ENCODE data around the gene FBL.
"Not testable (repeated sequence)": the region's sequence is repeated elsewhere in the genome, so short reads cannot be mapped to it uniquely, and the experiment has no call there.

The FBL gene

GRCh38 chr19:39876486-39876885 lies 30.3 kb upstream of the FBL start:
- DNase-seq (ENCODE audit: low read depth in 2 of 2), result not testable (repeated sequence)

GRCh38 chr19:39875401-39875864 lies 29.3 kb upstream of the FBL start:
- not testable (repeated sequence) for DNase-seq (ENCODE audit: low read depth in 2 of 2)

DNA sequence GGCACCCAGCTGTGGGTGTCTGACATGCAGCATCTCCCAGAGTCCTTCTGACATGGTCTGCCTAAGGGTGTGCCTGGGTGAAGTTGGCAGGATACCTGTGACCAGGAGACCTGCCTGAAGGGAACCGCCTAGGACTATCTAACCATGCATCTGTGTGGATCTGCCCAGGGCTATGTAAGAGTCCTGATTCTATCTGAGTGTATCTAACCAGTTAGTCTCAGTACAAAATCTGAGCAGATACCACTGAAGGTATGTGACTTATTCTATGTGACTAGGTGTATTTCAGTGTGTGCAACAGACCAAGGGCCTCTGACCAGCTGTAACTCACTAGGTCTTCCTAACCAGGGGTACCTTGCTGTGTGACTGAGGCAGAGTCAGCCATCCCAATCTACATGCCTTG lies 28.2 kb upstream of the FBL start:
- DNase-seq (ENCODE audit: low read depth in 2 of 2), result no peak

DNA sequence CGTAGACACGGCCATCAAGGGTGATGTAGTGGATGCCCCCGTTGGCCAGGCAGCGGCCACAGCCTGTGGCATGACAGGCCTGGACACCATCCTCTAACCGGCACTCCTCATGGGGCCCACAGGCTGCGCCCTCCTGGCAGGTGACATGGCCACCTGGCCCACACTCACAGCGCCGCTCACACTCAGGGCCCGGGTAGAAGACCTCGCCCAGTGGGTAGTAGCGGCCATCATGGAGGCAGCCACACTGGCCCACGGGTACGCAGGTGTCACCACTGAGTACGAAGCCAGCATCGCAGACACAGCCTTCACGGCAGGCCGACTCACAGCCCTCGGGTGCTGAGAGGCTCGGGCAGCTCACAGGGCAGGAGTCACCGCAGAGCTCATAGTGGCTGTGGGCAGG lies 27.2 kb upstream of the FBL start:
- no peak for DNase-seq (ENCODE audit: low read depth in 2 of 2)

DNA sequence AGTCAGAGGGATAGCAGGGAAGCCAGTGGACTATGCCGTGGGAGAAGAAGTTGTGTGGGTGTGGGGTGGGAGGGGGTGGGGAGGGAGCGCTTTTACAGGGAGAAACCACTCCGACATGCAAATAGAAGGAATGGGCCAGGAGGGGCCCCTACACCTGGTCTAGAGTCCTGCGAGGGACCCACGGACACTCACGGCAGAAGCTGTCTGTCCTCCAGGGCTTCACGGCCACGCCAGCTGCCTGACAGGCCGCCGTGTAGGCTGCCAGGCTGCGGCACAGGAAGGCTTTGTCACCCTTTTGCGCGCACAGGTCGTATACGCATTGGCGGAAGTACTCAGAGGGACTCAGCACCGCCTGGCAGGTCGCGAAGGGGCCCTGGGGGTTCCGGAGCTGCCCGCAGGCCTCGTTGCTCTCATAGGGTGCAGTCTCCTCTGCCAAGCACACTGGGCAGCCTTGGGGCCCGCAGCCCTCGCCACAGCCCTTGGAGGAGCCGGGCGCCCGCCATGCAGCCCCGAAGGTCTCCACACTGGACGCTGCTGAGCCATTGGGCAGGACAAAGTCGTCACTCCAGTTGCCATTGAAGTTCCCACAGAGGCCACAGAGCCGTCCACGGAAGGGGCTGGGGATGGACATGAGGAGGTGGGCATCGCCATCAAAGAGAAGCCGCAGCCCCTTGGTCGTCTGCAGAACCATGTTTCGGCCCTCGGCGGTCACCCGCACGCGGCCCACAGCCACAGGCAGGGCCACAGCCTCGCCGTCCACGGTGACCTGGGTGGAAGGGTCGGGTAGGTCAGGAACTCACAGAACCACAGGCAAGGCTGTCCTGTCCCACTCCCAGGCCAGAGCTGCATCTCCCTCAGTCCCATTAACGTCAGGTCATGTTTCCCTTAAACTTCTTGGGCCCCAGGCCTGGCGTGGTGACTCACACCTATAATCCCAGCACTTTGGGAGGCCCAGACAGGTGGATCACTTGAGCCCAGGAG lies 26.0 kb upstream of the FBL start:
- no peak for DNase-seq (ENCODE audit: low read depth in 2 of 2)

DNA sequence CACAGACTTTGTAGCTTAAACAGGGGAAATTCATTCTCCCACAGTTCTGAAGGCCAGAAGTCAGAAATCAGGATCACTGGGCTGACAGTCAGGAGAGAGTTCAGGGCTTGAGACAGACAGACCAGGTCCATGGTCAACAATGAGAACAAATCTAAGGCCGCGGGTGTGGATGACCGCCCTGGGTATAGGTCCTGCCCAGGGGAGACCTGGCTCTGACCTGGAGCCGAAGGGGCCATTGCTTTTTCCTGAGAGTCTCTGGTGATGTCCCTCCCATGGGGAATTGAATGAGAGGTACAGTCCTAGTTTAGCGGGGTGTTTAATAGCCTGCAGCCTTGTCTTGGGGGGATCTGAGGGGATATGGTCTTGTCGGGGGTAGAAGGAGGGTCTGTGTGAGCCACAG lies 25.2 kb upstream of the FBL start:
- DNase-seq (ENCODE audit: low read depth in 2 of 2), result no peak

DNA sequence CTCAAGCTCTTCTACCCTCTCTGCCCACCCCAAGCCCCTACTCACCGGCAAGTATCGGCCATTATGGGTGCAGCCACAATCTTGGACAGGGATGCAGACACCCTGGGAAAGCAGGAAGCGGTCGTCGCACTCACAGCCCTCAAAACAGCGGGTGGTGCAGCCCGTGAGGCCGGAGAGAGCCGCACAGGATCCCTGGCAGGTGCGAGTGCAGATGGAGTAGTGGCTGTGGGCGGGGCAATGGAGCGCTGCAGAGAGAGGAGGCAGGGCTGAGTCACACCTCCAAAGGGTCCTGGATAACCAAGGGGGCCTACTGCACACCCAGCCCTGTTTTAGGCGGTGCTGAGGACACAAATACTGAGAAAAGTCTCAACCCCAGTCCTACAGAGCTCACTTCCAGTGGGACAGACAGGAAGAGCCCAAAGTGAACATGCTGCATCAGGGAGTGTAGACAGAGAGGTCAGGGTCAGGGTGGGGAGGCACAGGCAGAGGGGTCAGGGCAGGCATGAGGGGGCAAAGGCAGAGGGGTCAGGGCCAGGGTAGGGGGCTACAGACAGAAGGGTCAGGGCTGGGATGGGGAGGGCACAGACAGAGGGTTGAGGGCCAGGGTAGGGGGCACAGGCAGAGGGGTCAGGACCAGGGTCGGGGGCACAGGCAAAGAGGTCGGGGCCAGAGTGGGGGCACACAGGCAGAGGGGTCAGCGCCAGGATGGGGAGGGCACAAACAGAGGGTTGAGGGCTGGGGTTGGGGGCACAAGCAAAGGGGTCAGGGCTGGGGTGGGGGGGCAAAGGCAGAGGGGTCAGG lies 24.2 kb upstream of the FBL start:
- DNase-seq (ENCODE audit: low read depth in 2 of 2), result no peak

DNA sequence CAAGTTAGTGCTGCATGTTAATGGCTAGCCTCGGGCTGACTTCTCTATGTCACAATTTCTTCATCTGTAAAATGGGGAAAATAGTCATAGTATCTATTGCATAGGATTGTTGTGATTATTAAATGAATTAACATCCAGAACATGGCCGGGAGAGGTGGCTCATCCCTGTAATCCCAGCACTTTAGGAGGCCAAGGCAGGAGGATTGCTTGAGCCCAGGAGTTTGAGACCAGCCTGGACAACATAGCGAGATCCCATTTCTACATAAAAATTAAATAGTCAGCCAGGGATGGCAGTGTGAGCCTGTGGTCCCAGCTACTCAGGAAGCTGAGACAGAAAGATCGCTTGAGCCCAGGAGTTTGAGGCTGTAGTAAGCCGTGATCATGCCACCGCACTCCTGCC lies 21.8 kb upstream of the FBL start:
- DNase-seq (ENCODE audit: low read depth in 2 of 2), result no peak

- DNase-seq (ENCODE audit: low read depth in 2 of 2), result no peak
These were observed 21.0 kb upstream of the FBL start for GRCh38 chr19:39867133-39867532.

GRCh38 chr19:39865953-39866352 lies 19.8 kb upstream of the FBL start:
- DNase-seq (ENCODE audit: low read depth in 2 of 2), result no peak

GRCh38 chr19:39865186-39865585 lies 19.0 kb upstream of the FBL start:
- DNase-seq (ENCODE audit: low read depth in 2 of 2), result no peak

DNA sequence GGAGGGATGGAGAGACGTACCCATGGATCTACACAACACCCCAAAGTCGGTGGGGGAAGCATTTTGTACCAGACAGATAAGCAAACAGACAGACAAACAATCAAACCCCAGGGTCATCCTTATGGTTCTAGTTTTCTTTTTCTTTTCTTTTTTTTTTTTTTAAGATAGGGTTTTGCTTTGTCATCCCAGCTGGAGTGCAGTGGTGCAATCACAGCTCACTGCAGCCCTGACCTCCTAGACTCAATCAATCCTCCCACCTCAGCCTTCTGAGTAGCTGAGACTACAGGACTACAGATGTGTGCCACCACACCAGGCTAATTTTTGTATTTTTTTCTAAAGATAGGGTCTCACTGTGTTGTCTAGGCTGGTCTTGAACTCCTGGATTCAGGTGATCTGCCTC lies 17.9 kb upstream of the FBL start:
- DNase-seq (ENCODE audit: low read depth in 2 of 2), result no peak

- DNase-seq (ENCODE audit: low read depth in 2 of 2), result no peak
These were observed 12.4 kb upstream of the FBL start for GRCh38 chr19:39858541-39858940.

DNA sequence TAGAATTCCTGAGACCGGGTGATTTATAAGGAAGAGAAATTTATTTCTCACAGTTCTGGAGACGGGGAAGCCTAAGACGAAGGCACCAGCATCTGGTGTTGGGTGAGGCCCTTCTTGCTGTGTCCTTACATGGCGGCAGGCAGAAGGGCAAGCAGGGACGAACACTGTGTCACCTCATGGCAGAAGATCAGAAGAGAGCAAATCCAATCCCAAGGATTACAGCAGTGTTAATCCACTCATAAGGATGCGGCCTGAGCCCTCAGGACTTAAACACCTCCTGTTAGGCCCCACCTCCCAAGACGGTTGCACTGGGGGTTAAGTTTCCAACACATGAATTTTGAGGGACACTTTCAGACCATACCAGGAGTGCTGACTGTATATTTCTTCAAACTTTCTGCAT lies 6.7 kb upstream of the FBL start:
- no peak for DNase-seq (ENCODE audit: low read depth in 2 of 2)

DNA sequence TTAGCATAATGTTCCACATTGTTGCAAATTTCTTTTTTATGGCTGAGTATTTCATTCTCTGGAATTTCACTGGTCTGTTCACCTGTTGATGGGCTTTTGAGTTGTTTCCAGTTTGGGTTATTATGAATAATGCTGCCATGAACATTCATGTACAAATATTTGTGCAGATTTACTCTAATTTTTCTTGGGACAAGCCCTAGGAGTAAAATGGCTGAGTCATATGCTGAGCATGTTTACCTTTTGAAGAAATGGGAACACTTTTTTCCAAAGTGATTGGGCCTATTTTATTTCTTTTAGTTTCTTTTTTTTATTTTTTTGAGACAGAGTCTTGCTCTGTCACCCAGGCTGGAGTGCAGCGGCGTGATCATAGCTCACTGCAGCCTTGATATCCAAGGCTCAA lies 4.7 kb upstream of the FBL start:
- DNase-seq (ENCODE audit: low read depth in 2 of 2), result no peak

GRCh38 chr19:39848392-39848791 lies 2.2 kb upstream of the FBL start:
- DNase-seq (ENCODE audit: low read depth in 2 of 2), result no peak

- no peak for DNase-seq (ENCODE audit: low read depth in 2 of 2)
These were observed 1.3 kb upstream of the FBL start for GRCh38 chr19:39847525-39847924.

- no peak for DNase-seq (ENCODE audit: low read depth in 2 of 2)
These were observed 703 bp upstream of the FBL start for GRCh38 chr19:39846678-39847486.

GRCh38 chr19:39845584-39845932 lies 621 bp downstream of the FBL start:
- DNase-seq (ENCODE audit: low read depth in 2 of 2), result no peak

GRCh38 chr19:39845172-39845571 lies 1.0 kb downstream of the FBL start:
- DNase-seq (ENCODE audit: low read depth in 2 of 2), result no peak

DNA sequence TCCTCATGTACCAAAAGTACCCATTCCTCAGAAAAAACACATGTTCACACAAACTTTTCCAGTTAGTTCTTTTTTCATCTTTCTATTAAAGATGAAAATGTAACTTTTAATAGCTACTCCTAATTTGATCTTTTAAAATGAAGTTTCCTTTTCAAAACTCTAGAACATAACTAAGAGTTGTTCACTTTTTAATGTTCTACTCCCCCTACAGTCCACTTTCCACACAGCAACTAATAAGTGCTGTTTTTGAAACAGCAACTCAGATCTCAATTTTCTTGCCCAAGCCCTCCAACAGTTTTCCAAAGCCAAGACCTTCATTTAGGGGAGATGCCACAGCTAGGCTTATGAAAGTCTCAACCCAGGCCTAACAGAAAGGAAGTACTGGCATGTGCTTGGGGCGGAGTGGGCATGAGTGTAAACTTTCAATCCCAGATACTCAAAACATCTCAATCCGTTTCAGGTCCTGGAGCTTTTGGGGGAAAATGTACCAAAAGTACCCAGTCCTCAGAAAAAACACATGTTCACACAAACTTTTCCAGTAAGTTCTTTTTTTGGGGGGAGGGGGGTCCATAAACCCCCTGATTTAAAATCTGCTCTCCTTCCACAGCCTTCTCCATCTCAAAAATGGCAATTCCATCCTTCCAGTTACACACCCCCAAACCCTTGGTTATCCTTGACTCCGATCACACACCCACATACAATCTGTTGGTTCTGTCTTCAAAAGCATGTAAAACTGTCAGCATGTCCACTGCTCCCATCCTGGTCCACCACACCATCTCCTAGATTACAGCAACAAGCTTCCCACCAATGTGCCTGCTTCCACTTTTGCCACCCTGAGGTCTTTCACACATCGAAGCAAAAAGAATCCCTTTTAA lies 2.0 kb downstream of the FBL start:
- no peak for DNase-seq (ENCODE audit: low read depth in 2 of 2)

All from stimulated activated CD8-positive, alpha-beta memory T cell treated with anti-CD3 and anti-CD28 coated beads, Interleukin-15, amount 100 ng/mL, for 4 hours (primary cell).